GM21367 (cell line): ENCODE data around the gene GRIN2A.
"Not testable (repeated sequence)": the region's sequence is repeated elsewhere in the genome, so short reads cannot be mapped to it uniquely, and the experiment has no call there.

Experiments used
- ATAC-seq: cut with Tn5 transposase; IDR thresholded peaks from one replicate; pipeline ENCODE4 v1.9.1; 2021; ENCODE audit not compliant: unreplicated experiment

Gene GRIN2A

GRCh38 chr16:9932000-9932399 lies 250.2 kb downstream of the GRIN2A start:
- ATAC-seq, result no peak

- no peak for ATAC-seq
These were observed 252.4 kb downstream of the GRIN2A start for GRCh38 chr16:9929836-9930235.

GRCh38 chr16:9929313-9929712 lies 252.9 kb downstream of the GRIN2A start:
- peak; percentile 74 for ATAC-seq

DNA sequence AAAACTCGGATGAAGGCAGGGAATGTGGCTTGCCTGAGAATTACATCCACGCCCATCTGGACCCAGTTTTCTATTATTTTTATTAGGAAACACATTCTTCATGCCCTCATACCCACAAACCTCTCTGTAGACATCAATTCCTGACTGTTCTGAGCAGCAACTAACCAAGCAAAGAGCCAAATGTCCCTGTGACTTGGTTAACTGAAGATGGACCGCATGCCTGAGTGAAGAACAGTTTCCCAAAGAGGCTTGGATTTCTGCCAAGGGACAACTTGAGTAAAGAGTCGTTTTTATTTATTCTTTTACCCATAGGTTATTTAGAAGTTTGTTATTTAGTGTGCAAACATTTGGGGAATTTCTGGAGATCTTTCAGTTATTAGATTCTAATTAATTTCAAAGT lies 259.8 kb downstream of the GRIN2A start:
- no peak for ATAC-seq

GRCh38 chr16:9921997-9922396 lies 260.2 kb downstream of the GRIN2A start:
- ATAC-seq, result no peak

- ATAC-seq, result no peak
These were observed 262.8 kb downstream of the GRIN2A start for GRCh38 chr16:9919460-9919859.

DNA sequence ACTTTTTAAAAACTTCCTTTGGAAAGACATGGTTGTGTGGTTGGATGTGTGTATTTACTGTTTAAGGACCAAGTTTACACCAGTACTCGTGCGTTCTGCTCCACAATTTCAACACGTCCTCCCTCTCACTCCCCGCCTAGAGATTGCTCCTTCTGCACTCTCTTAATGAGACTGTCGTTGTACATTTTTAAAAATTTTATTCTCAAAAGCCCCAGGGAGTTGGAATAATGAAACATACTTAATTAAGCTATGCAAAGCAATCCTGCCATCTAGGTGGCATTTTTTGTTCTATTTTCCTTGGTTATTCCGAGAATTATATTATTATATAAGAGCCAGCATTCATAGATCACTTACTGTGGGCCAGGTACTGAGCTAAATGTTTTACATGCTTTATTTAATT lies 264.5 kb downstream of the GRIN2A start:
- no peak for ATAC-seq

- ATAC-seq, result no peak
These were observed 268.5 kb downstream of the GRIN2A start for GRCh38 chr16:9913604-9914326.

DNA sequence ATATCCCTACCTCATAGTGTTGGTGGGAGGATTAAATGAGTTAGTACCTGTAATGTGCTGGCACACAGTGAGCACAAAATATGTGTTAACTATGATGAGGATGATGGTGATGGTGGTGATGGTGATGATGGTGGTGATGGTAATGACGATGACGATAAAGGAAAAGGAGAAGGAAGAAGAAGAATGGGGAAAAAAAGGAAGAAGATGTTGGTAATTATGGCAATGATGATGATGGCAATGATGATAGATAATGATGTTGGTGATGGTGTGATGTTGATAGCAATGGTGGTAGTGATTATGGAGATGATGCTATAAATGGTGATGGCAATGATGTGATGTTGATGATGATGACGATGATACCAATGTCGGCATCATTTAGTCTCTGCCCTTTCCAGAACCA lies 270.2 kb downstream of the GRIN2A start:
- ATAC-seq, result no peak

GRCh38 chr16:9911231-9911630 lies 271.0 kb downstream of the GRIN2A start:
- ATAC-seq, result no peak

- ATAC-seq, result no peak
These were observed 273.0 kb downstream of the GRIN2A start for GRCh38 chr16:9909072-9909825.

GRCh38 chr16:9908613-9909012 lies 273.6 kb downstream of the GRIN2A start:
- no peak for ATAC-seq

GRCh38 chr16:9907752-9908151 lies 274.5 kb downstream of the GRIN2A start:
- no peak for ATAC-seq

DNA sequence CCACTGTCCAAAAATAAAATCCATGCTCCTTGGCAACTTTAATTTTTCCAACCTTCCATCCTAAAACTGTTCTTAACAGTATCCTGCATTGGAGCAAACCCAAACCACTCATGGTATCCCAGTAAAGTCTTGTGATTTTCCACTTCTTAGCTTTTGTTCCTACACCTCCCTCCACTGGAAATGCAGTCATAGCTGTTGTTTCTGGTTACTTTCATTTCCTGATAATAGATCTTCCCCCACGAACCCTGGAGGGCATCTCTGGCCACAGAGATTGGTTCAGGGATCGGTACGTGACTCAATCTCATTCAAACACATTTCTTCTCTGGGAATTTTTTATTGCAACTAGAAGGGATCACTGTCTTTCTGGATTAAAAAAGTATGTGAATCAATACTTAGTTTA lies 276.0 kb downstream of the GRIN2A start:
- ATAC-seq, result no peak

DNA sequence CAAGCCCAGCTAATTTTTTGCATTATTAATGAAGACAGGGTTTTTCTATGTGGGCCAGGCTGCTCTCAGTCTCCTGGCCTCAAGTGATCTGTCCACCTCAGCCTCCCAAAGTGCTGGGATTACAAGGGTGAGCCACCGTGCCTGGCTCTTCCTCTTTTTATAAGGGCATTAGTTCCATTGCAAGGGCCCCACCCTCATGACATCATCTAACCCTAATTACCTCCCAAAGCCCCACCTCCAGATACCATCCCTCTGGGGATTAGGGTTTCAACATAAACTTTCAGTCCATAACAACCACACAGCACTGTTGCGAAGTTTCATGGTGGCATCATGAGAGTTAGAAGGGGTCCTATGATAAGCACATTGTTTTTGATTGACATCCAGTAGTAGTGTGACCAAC lies 277.7 kb downstream of the GRIN2A start:
- ATAC-seq, result no peak

GRCh38 chr16:9900576-9900975 lies 281.7 kb downstream of the GRIN2A start:
- ATAC-seq, result no peak

DNA sequence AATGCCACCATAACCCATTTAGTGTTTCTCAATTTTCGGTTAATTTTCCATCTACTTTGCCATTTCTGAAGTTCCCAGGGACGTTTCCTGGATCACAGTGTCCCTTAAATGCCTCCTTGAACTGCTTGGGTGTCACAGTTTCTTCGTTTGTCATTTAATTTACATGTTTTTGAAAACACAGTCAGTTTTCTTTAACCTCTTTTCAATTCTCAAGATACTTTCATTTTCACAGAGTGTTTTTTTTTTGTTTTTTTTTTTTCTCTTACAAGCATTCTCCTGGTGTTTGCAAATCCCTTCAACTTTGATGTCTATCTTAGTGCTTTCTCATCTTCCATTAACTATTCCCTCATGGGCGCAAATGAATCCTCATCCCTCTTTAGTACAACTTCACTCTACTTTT lies 283.7 kb downstream of the GRIN2A start:
- ATAC-seq, result no peak

DNA sequence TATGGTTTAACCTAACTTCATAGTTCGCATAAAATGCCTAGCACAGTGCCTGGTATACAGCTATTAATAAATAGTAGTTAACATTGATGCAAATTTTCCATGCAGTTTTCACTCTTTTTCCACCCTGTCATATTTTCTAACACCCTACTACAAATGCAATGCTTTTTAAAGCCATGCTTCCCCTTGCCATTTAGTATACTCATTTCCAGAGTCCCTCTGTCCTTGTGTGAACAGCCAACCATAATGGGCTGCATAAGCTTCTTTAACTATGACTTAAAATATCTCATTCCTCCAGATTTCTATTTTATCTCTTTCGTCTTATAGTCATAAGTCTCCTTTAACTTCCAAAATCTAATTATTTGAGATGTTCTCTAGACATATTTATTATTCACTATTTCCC lies 284.1 kb downstream of the GRIN2A start:
- ATAC-seq, result no peak

DNA sequence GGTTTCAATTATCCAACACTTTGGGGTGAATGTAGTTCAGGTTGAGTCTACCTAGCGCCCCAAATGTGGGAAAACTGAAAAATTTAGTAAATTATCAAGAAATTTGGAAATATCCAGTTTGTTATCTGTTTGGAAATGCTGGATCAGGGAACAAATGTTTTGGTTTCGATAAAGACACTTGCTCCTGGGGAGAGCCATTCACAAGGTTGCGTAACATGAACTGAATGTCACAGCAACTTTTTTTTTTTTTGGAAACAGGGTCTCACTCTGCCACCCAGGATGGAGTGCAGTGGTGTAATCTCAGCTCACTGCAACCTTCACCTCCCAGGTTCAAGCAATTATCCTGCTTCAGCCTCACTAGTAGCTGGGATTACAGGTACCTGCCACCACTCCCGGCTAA lies 286.4 kb downstream of the GRIN2A start:
- ATAC-seq, result no peak

- no peak for ATAC-seq
These were observed 296.4 kb downstream of the GRIN2A start for GRCh38 chr16:9885876-9886275.

DNA sequence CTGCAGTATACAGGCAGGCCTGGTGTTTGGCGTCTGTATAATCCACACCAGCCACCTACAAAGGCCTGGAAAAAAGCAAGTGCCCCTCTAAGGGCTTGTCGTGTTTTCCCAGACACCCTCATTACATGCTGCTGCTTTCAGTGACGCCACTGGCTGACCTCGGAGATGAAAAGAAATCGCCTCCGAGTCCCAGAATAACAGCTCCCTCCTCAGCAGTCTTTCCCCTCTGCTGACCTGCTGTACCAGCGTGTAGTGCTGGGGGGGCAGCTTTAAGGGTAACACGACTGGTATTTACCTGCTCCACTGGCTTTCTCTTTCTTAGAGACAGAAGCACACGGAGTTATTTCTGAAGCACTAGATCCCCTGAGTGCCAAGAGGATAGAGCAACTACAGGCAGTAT lies 296.8 kb downstream of the GRIN2A start:
- no peak for ATAC-seq

GRCh38 chr16:9875981-9876380 lies 306.2 kb downstream of the GRIN2A start:
- not testable (repeated sequence) for ATAC-seq

DNA sequence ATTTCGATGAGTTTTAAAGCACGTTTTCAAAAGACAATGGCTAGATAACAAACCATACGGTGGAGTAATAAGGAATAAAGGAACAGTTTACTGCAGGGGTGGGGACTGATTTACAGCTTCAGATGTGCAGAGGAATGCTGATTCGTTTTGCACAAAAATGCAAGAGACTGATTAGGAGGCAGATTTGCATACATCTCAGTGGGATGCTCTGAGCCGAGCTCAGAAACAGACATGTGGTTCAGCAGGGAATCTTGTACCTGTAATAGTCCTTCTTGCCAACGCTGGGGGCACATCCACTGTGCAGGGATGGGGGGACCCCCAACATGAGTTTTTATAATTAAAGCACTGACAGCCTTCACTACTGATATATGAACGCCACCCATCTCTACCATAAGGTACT lies 308.0 kb downstream of the GRIN2A start:
- no peak for ATAC-seq
